Transverse colon (tissue), 3 donors: ENCODE results near the gene ATP6V0E1.

Source experiments
- CTCF ChIP-seq, 5 experiments: fragments of 200-600 bp in 3 of 5; fragments of 450-650 bp in 2 of 5; sonication (generic) in 3 of 5; IDR thresholded peaks; 1 replicate in 2 of 5; 2 replicates in 3 of 5; pipeline ENCODE4 v1.5.1; 2016 to 2017; ENCODE audit warnings: antibody characterized with exemption in 5 of 5, inconsistent platforms in 3 of 5, mild to moderate bottlenecking in 2 of 5, moderate library complexity in 1 of 5
- EP300 ChIP-seq: sonication (generic); formaldehyde crosslinking; IDR thresholded peaks from one replicate; pipeline ENCODE4 v1.6.1; 2017; ENCODE audit warnings: antibody characterized with exemption, low read depth

DNA sequence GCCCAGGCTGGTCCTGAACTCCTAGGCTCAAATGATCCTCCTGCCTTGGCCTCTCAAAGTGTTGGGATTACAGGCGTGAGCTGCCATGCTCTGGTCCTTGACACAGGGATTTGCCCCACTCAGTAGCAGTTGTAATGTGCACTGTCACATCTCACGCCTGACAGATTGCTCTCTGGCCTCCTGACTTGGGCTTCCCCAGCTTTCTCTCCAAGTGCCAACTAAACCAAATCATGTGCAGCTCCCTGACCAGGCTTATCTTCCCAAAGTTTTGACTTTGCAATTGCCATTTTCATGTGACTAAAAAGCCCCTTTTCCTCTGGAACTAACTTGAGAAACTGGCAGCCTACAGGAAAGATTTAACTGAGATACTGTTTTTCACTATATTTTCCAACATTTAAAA is 13.7 kb upstream of the ATP6V0E1 start:
- TF ChIP-seq EP300 (no peak), CTCF (IDR thresholded peaks at IDR 0.05) (no peak)
